Transverse colon (tissue), 4 donors: Measurements from ENCODE around the gene GGT1. TPM values are rescaled to one million over a fixed set of nuclear protein-coding genes. Genes with fewer than 3 reads are reported as not detected.
"Not testable (repeated sequence)": the region's sequence is repeated elsewhere in the genome, so short reads cannot be mapped to it uniquely, and the experiment has no call there.

ENCODE experiments used
- DNase-seq: peaks from one replicate; pipeline ENCODE4 v3.0.0-alpha.2; 2019
- H3K27ac ChIP-seq, 4 donors: fragments of 200-600 bp; sonication (generic); 2 replicates each; pipeline ENCODE4 v1.5.1; 2016 to 2018; ENCODE audit warnings: inconsistent platforms in 4 of 4
- H3K27me3 ChIP-seq: fragments of 200-600 bp; sonication (generic); 2 replicates; pipeline ENCODE4 v1.5.1; 2017; ENCODE audit warnings: inconsistent platforms
- H3K36me3 ChIP-seq, 4 donors: fragments of 200-600 bp; sonication (generic); 2 replicates each; pipeline ENCODE4 v1.5.1; 2017 to 2019; ENCODE audit warnings: inconsistent platforms in 4 of 4
- H3K4me1 ChIP-seq, 4 donors: fragments of 200-600 bp; sonication (generic); 2 replicates each; pipeline ENCODE4 v1.5.1; 2017 to 2020; ENCODE audit warnings: inconsistent platforms in 4 of 4
- H3K4me3 ChIP-seq, 4 donors: fragments of 200-600 bp; sonication (generic); 1 replicate in 1 of 4; 2 replicates in 3 of 4; pipeline versions ENCODE4 v1.5.1 to v1.6.1; 2017 to 2019; ENCODE audit warnings: inconsistent platforms in 4 of 4
- H3K9me3 ChIP-seq, 2 donors: fragments of 200-600 bp; sonication (generic); 2 replicates each; pipeline ENCODE4 v1.5.1; 2017 to 2019; ENCODE audit warnings: inconsistent platforms in 2 of 2
- EP300 ChIP-seq: sonication (generic); formaldehyde crosslinking; IDR thresholded peaks from one replicate; pipeline ENCODE4 v1.6.1; 2017; ENCODE audit warnings: antibody characterized with exemption, low read depth
- POLR2A ChIP-seq: fragments of 450-650 bp; IDR thresholded peaks from one replicate; pipeline ENCODE4 v1.6.1; 2016; ENCODE audit warnings: antibody characterized with exemption, mild to moderate bottlenecking, moderate library complexity
- POLR2AphosphoS5 ChIP-seq, 3 donors: sonication (generic); formaldehyde crosslinking; IDR thresholded peaks; one replicate each; pipeline ENCODE4 v1.6.1; 2016; ENCODE audit warnings: antibody characterized with exemption in 3 of 3
- WGBS, 2 donors: methylation state at CpG; one replicate each; pipeline ENCODE4 v1.1.5; 2018; ENCODE audit warnings: low coverage in 1 of 2; 5-methylcytosine and 5-hydroxymethylcytosine counted together
- in situ Hi-C, 4 donors: fragments of 200-750 bp; cut with MboI; loops; one replicate each; pipeline versions ENCODE4 v1.15.0 to v1.15.1; 2017; ENCODE audit warnings: low sequenced_read_pairs in 3 of 4, low pct_ligation_motif_present in 1 of 4, low pct_unique_long_range_greater_than_20kb in 1 of 4
- intact Hi-C: fragments of 100-400 bp; cut with DNase I; formaldehyde crosslinking; loops from one replicate; pipeline ENCODE4 v1.15.1; 2023; ENCODE audit warnings: low total_unique reads
- total RNA-seq, 4 donors: library from RNA; depleted of rRNA; stranded (reverse); fragments of >200 nt; gene quantifications; one replicate each; pipeline ENCODE4 v1.1.0, GENCODE V29; 2016
- TF ChIP-seq, protein P1 (sequence below), 5 experiments: fragments of 200-600 bp in 3 of 5; fragments of 450-650 bp in 2 of 5; sonication (generic) in 3 of 5; IDR thresholded peaks; 1 replicate in 2 of 5; 2 replicates in 3 of 5; pipeline ENCODE4 v1.5.1; 2016 to 2017; ENCODE audit warnings: antibody characterized with exemption in 5 of 5, inconsistent platforms in 3 of 5, mild to moderate bottlenecking in 2 of 5, moderate library complexity in 1 of 5

The GGT1 gene
- total RNA-seq, 4 donors from 2014 or later, result 52.4 to 167 (median 77.1) TPM

DNA sequence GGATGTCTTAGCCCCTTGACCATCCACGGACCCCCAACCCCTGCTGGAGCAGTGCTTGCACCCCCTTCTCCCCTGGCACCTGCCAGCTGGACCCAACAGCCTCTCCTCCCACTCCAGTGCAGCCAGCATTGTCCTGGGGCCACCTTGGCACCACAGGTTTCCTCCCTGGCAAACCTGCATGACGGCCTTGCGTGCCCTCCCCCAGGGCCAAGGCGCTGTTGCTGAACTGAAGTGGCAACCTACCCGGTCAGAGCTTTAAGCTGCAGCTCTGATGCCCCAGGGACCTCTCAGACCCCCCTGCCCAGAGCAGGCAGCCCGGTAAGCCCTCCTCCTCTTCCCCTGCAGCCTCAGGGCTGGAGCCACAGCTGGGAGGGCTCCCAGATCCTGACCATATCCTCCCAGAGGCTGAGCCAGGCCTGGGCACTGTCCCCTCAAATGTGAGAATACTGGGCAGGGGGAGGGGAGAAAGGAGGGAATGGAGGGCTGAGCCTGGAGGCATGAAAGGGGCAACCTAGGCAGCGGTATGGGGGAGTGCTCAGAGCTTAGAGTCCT is 8.3 kb upstream of the GGT1 start:
- no peaks in the 10 kb centered on the region for H3K9me3 ChIP-seq
- H3K4me3 ChIP-seq, result no peak overlapping the region
- H3K27me3 ChIP-seq, result no peaks in the 10 kb centered on the region
- WGBS, 2 donors, result 82% methylated on average over 7 of the region's 7 CpGs; no CpG with 5 or more reads in 1 of the 2 donors
- intact Hi-C loops (no loop called here), in situ Hi-C loops (no loop called here)
- TF ChIP-seq, protein P1, sequence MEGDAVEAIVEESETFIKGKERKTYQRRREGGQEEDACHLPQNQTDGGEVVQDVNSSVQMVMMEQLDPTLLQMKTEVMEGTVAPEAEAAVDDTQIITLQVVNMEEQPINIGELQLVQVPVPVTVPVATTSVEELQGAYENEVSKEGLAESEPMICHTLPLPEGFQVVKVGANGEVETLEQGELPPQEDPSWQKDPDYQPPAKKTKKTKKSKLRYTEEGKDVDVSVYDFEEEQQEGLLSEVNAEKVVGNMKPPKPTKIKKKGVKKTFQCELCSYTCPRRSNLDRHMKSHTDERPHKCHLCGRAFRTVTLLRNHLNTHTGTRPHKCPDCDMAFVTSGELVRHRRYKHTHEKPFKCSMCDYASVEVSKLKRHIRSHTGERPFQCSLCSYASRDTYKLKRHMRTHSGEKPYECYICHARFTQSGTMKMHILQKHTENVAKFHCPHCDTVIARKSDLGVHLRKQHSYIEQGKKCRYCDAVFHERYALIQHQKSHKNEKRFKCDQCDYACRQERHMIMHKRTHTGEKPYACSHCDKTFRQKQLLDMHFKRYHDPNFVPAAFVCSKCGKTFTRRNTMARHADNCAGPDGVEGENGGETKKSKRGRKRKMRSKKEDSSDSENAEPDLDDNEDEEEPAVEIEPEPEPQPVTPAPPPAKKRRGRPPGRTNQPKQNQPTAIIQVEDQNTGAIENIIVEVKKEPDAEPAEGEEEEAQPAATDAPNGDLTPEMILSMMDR (IDR thresholded peaks at IDR 0.05), result no peak
- TF ChIP-seq POLR2A (no peak), EP300 (no peak), POLR2AphosphoS5 (IDR thresholded peaks at IDR 0.05) (no peak)
- peaks cover 6 to 22% (median 15%) of the 10 kb centered on the region in 4 donors for H3K4me1 ChIP-seq
- H3K27ac ChIP-seq, result no peak overlapping the region
- no peak for DNase-seq
- H3K36me3 ChIP-seq, result no peaks in the 10 kb centered on the region

DNA sequence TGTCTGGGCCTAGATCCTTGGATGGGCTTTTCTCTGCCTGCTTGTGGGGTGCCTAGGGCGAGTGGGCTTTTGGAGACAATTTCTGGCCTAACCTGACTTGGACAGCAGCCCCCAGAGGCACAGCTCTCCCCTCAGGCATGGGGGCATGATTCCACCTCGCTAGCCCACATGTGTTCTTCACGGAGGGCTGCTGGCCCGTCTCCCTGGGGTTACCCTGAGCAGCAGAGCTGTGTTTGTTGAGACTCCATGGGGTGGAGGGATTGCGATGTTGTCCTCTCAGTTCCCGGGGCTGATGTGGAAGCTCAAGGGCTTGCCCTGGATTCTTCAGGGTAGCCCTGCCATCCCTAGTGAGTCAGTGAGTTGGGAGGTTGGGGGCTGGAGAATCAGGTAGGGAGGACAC is 7.8 kb upstream of the GGT1 start:
- no peak overlapping the region for H3K4me3 ChIP-seq
- no peak overlapping the region for H3K27ac ChIP-seq
- H3K36me3 ChIP-seq, result no peaks in the 10 kb centered on the region
- no peak for DNase-seq
- in situ Hi-C loops, result no loop called here
- no peaks in the 10 kb centered on the region for H3K27me3 ChIP-seq
- intact Hi-C loops, result no loop called here
- TF ChIP-seq POLR2AphosphoS5 (IDR thresholded peaks at IDR 0.05) (no peak), EP300 (no peak), POLR2A (no peak)
- TF ChIP-seq, protein P1 (IDR thresholded peaks at IDR 0.05), result no peak
- 94% methylated on average over 6 of the region's 6 CpGs; no CpG with 5 or more reads in 1 of the 2 donors for WGBS, 2 donors
- H3K4me1 ChIP-seq, result peaks cover 6 to 22% (median 15%) of the 10 kb centered on the region in 4 donors
- H3K9me3 ChIP-seq, result no peaks in the 10 kb centered on the region

DNA sequence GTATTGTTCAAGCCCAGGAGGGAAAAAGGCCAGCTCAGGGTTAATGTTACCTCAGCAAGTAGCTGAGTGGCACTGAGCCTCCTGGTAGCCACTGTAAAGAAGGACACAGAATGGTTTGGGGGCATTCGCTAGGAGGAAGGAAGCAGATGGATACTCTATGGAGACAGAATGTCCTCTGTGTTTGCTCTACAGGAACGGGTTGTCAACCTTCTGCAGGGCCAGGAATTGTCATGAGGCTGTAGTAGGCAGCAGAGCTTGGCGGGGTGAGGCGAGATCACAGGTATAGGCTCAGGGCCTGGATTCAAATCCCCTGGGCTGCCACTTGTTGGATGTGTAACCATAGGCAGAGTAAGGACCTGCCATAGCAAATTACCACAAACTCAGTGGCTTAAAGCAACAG is 7.1 kb upstream of the GGT1 start:
- TF ChIP-seq POLR2A, result no peak
- TF ChIP-seq, protein P1 (IDR thresholded peaks at IDR 0.05), result no peak
- no peak for TF ChIP-seq EP300
- TF ChIP-seq POLR2AphosphoS5 (IDR thresholded peaks at IDR 0.05), result no peak
- 95% methylated on average over 4 of the region's 4 CpGs; no CpG with 5 or more reads in 1 of the 2 donors for WGBS, 2 donors
- Histone ChIP-seq H3K36me3 (no peaks in the 10 kb centered on the region), H3K4me3 (no peak overlapping the region), H3K9me3 (no peaks in the 10 kb centered on the region), H3K27ac (no peak overlapping the region), H3K27me3 (no peaks in the 10 kb centered on the region), H3K4me1 (peaks cover 6 to 24% (median 16%) of the 10 kb centered on the region in 4 donors)
- in situ Hi-C loops, result no loop called here
- no peak for DNase-seq
- intact Hi-C loops, result no loop called here

DNA sequence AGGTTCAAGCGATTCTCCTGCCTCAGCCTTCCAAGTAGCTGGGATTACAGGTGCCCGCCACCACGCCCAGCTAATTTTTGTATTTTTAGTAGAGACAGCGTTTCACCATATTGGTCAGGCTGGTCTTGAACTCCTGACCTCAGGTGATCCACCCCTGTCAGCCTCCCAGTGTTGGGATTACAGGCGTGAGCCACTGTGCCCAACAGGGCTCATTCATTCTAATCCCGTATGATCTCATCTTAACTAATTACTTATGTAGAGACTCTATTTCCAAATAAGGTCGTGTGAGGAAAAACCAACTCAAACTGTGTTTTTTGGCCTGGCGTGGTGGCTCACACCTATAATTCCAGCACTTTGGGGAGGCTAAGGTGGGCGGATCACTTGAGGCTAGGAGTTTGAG is 5.9 kb upstream of the GGT1 start:
- H3K4me1 ChIP-seq, result peaks cover 6 to 37% (median 27%) of the 10 kb centered on the region in 4 donors
- H3K27ac ChIP-seq, intact Hi-C loops, DNase-seq, H3K4me3 ChIP-seq, H3K27me3 ChIP-seq, in situ Hi-C loops, H3K9me3 ChIP-seq, H3K36me3 ChIP-seq: not testable (repeated sequence)
- 79 to 85% methylated on average over 9 of the region's 9 CpGs for WGBS, 2 donors

DNA sequence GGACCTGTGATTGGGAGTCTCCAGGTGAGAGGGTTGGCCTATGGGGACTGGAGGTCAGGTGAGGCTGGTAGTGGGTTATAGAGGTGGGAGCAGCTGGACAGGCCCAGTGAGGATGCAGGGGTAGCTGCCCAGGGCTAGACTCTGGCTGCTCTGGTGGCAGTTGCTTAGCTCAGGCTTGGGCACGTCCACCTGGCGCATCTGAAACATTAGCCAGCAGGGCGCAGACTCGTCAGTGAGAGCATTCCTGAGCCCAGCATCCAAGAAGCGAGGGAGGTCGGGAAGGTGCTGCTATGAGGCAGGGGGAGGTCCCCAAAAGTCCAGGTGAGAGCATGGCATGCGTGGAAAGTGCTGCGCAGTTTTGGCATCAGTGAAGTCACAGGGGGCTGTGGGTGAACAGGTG is 3.5 kb upstream of the GGT1 start:
- TF ChIP-seq, protein P1 (IDR thresholded peaks at IDR 0.05), result no peak
- TF ChIP-seq EP300 (no peak), POLR2AphosphoS5 (IDR thresholded peaks at IDR 0.05) (no peak), POLR2A (no peak)
- DNase-seq, result no peak
- intact Hi-C loops (no loop called here), in situ Hi-C loops (no loop called here)
- Histone ChIP-seq H3K27me3 (no peaks in the 10 kb centered on the region), H3K36me3 (no peaks in the 10 kb centered on the region), H3K4me3 (no peak overlapping the region), H3K27ac (no peak overlapping the region), H3K4me1 (peaks cover 5 to 36% (median 23%) of the 10 kb centered on the region in 4 donors), H3K9me3 (no peaks in the 10 kb centered on the region)
- WGBS, 2 donors, result 76% methylated on average over 8 of the region's 8 CpGs; no CpG with 5 or more reads in 1 of the 2 donors

DNA sequence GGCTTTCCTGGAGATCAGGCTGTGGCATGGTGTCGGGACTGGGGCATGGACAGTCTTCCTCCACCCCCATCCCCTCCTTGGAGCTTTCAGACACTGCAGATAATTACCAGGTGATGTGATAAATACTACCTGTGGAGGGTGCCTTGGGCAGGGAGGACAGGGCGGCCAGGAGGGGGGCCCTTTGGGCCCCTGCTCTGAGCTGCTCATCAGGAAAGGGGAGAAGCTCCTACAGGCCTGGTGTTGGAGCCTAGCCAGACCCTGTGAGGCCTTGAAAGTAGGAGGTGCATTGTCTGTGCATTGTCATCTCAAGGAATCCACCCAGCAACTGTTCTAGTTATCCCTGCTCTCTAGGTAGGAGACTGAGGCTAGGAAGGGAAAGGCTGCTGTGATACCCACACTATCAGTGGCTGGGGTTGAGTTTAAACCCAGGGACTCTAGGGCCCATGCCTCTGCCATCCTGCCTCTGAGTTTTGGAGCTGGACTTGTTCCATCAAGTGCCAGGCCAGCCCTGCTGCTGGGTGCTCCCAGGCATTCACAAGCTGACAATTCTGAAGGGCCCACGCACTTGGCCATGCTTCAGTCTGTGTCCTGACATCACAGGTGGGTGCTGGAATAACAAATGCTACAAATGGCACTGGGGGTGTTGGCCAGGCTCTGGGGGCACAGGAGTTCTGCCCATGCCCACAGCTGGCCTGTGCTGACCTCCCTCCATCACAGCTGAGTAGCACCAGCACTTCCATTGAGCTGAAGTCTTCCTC is 2.9 kb upstream of the GGT1 start:
- in situ Hi-C loops, H3K4me3 ChIP-seq: not testable (repeated sequence)
- 90% methylated on average over 3 of the region's 3 CpGs; no CpG with 5 or more reads in 1 of the 2 donors for WGBS, 2 donors

More for the DNA sequence above, 2.9 kb upstream of the GGT1 start:
- DNase-seq, intact Hi-C loops, H3K36me3 ChIP-seq, H3K9me3 ChIP-seq, H3K27me3 ChIP-seq, H3K27ac ChIP-seq: not testable (repeated sequence)
- peaks cover 5 to 36% (median 23%) of the 10 kb centered on the region in 4 donors for H3K4me1 ChIP-seq
